HG03045 (cell line): ENCODE results near the gene ITPRIPL2.

ENCODE experiments used
- ATAC-seq: cut with Tn5 transposase; IDR thresholded peaks from one replicate; pipeline ENCODE4 v1.9.1; 2021; ENCODE audit warnings: mild to moderate bottlenecking, moderate library complexity; ENCODE audit not compliant: unreplicated experiment

ITPRIPL2 gene

GRCh38 chr16:19140396-19140795 lies 26.6 kb downstream of the ITPRIPL2 start:
- no peak for ATAC-seq

GRCh38 chr16:19142939-19143598 lies 29.3 kb downstream of the ITPRIPL2 start:
- no peak for ATAC-seq

GRCh38 chr16:19143599-19143956 lies 29.8 kb downstream of the ITPRIPL2 start:
- no peak for ATAC-seq

GRCh38 chr16:19145010-19145409 lies 31.2 kb downstream of the ITPRIPL2 start:
- ATAC-seq = no peak

- no peak for ATAC-seq
Observed at GRCh38 chr16:19147126-19147525, 33.4 kb downstream of the ITPRIPL2 start.

GRCh38 chr16:19147627-19148026 lies 33.9 kb downstream of the ITPRIPL2 start:
- ATAC-seq = no peak

- no peak for ATAC-seq
Observed at GRCh38 chr16:19148189-19148588, 34.4 kb downstream of the ITPRIPL2 start.

GRCh38 chr16:19151310-19151709 lies 37.5 kb downstream of the ITPRIPL2 start:
- ATAC-seq = no peak

GRCh38 chr16:19152042-19152441 lies 38.3 kb downstream of the ITPRIPL2 start:
- ATAC-seq = no peak

GRCh38 chr16:19153876-19154275 lies 40.1 kb downstream of the ITPRIPL2 start:
- ATAC-seq = no peak

GRCh38 chr16:19162085-19162484 lies 48.3 kb downstream of the ITPRIPL2 start:
- no peak for ATAC-seq

GRCh38 chr16:19163215-19163614 lies 49.5 kb downstream of the ITPRIPL2 start:
- no peak for ATAC-seq

- ATAC-seq = no peak
Observed at GRCh38 chr16:19164285-19164684, 50.5 kb downstream of the ITPRIPL2 start.

- ATAC-seq = no peak
Observed at GRCh38 chr16:19165101-19165500, 51.3 kb downstream of the ITPRIPL2 start.

GRCh38 chr16:19166500-19166899 lies 52.7 kb downstream of the ITPRIPL2 start:
- no peak for ATAC-seq

- ATAC-seq = no peak
Observed at GRCh38 chr16:19167710-19168370, 54.1 kb downstream of the ITPRIPL2 start, which contains the start of gene SYT17. Gene SYT17, plus strand, starts transcription at chr16:19168240. Its CDS starts 407 bp downstream, at chr16:19168647.

GRCh38 chr16:19168371-19169081 lies 54.8 kb downstream of the ITPRIPL2 start:
- ATAC-seq = no peak

- no peak for ATAC-seq
Observed at GRCh38 chr16:19169082-19169639, 55.4 kb downstream of the ITPRIPL2 start.

- ATAC-seq = no peak
Observed at GRCh38 chr16:19170043-19170655, 56.4 kb downstream of the ITPRIPL2 start.
